Fibroblast of villous mesenchyme (primary cell): Measurements from ENCODE around the gene YAE1. TPM values are rescaled to one million over a fixed set of nuclear protein-coding genes. Genes with fewer than 3 reads are reported as not detected.

Experiments
- DNase-seq: peaks from one replicate; pipeline ENCODE4 v3.0.0-alpha.2; 2010; ENCODE audit warnings: low read depth
- H3K4me3 ChIP-seq: 2 replicates; pipeline ENCODE4 v1.5.1; 2011; ENCODE audit warnings: low read depth, mild to moderate bottlenecking, low read length
- CTCF ChIP-seq: IDR thresholded peaks from 2 replicates; pipeline ENCODE4 v1.5.1; 2012; ENCODE audit warnings: low read depth, mild to moderate bottlenecking, low read length; ENCODE audit not compliant: insufficient read depth
- total RNA-seq: library from RNA; depleted of rRNA; stranded (reverse); fragments of >200 nt; gene quantifications from 2 replicates; pipeline ENCODE4 v1.2.3, GENCODE V29; 2012

Gene YAE1
- 29.3 and 56.6 TPM in 2 replicates for total RNA-seq

GRCh38 chr7:39566023-39566921 is at the start of gene YAE1:
Gene YAE1 (plus strand): TSS chr7:39566404. CDS start chr7:39566419, 15 bp downstream.
- DNase-seq = peak; percentile 69
- TF ChIP-seq CTCF = no peak
- H3K4me3 ChIP-seq = peak within 1 kb of the TSS; percentile 98

- no peak overlapping the region for H3K4me3 ChIP-seq
- no peak for DNase-seq
- TF ChIP-seq CTCF = no peak
These were observed 49.7 kb upstream of the YAE1 start for GRCh38 chr7:39516498-39516897.

GRCh38 chr7:39517240-39517639 is 49.0 kb upstream of the YAE1 start:
- DNase-seq = no peak
- no peak overlapping the region for H3K4me3 ChIP-seq
- TF ChIP-seq CTCF = no peak

GRCh38 chr7:39525926-39526325 is 40.3 kb upstream of the YAE1 start:
- no peak for TF ChIP-seq CTCF
- H3K4me3 ChIP-seq = no peak overlapping the region
- DNase-seq = peak; percentile 23

GRCh38 chr7:39526666-39527065 is 39.5 kb upstream of the YAE1 start:
- DNase-seq = no peak
- no peak overlapping the region for H3K4me3 ChIP-seq
- TF ChIP-seq CTCF = no peak

- DNase-seq = no peak
- TF ChIP-seq CTCF = no peak
- no peak overlapping the region for H3K4me3 ChIP-seq
These were observed 38.9 kb upstream of the YAE1 start for GRCh38 chr7:39527296-39527695.

GRCh38 chr7:39527951-39528350 is 38.3 kb upstream of the YAE1 start:
- no peak for TF ChIP-seq CTCF

More at GRCh38 chr7:39527951-39528350, 38.3 kb upstream of the YAE1 start:
- H3K4me3 ChIP-seq = no peak overlapping the region
- no peak for DNase-seq
